BE2C (cell line): ENCODE data around the gene NDUFA8.

Experiments used
- DNase-seq: peaks from one replicate; pipeline ENCODE4 v3.0.0-alpha.2; 2020
- H3K27me3 ChIP-seq: fragments of 250-450 bp; sonication (Bioruptor Pico); 2 replicates; pipeline ENCODE4 v1.5.1; 2020; ENCODE audit warnings: mild to moderate bottlenecking
- H3K36me3 ChIP-seq: fragments of 250-450 bp; sonication (Bioruptor Pico); 2 replicates; pipeline ENCODE4 v1.5.1; 2020; ENCODE audit warnings: mild to moderate bottlenecking
- H3K4me1 ChIP-seq: fragments of 250-450 bp; sonication (Bioruptor Pico); 2 replicates; pipeline ENCODE4 v1.5.1; 2020
- H3K4me3 ChIP-seq: 2 replicates; pipeline ENCODE4 v1.5.1; 2011; ENCODE audit warnings: low read depth, low read length
- H3K9me3 ChIP-seq: fragments of 250-450 bp; sonication (Bioruptor Pico); 2 replicates; pipeline ENCODE4 v1.5.1; 2020
- CTCF ChIP-seq: IDR thresholded peaks from 2 replicates; pipeline ENCODE4 v1.5.1; 2012; ENCODE audit warnings: mild to moderate bottlenecking, low read depth, low read length

Gene NDUFA8

GRCh38 chr9:122124528-122124927, 35.1 kb downstream of the NDUFA8 start:
- Histone ChIP-seq H3K4me1 (no peaks in the 10 kb centered on the region), H3K27me3 (no peaks in the 10 kb centered on the region), H3K36me3 (no peaks in the 10 kb centered on the region), H3K4me3 (no peak overlapping the region), H3K9me3 (no peaks in the 10 kb centered on the region)
- no peak for TF ChIP-seq CTCF
- no peak for DNase-seq

GRCh38 chr9:122124048-122124447, 35.5 kb downstream of the NDUFA8 start:
- Histone ChIP-seq H3K9me3 (no peaks in the 10 kb centered on the region), H3K4me3 (no peak overlapping the region), H3K36me3 (no peaks in the 10 kb centered on the region), H3K4me1 (no peaks in the 10 kb centered on the region), H3K27me3 (no peaks in the 10 kb centered on the region)
- DNase-seq = no peak
- TF ChIP-seq CTCF = no peak

GRCh38 chr9:122122903-122123632, 36.5 kb downstream of the NDUFA8 start:
- Histone ChIP-seq H3K36me3 (no peaks in the 10 kb centered on the region), H3K4me3 (no peak overlapping the region)
- DNase-seq = peak; percentile 78

GRCh38 chr9:122122468-122122867, 37.1 kb downstream of the NDUFA8 start:
- H3K4me3 ChIP-seq = no peak overlapping the region
- no peak for DNase-seq
- no peaks in the 10 kb centered on the region for H3K4me1 ChIP-seq
- H3K36me3 ChIP-seq = no peaks in the 10 kb centered on the region
- no peak for TF ChIP-seq CTCF
- no peaks in the 10 kb centered on the region for H3K9me3 ChIP-seq
- H3K27me3 ChIP-seq = no peaks in the 10 kb centered on the region

More at GRCh38 chr9:122122903-122123632, 36.5 kb downstream of the NDUFA8 start:
- no peaks in the 10 kb centered on the region for H3K9me3 ChIP-seq
- no peaks in the 10 kb centered on the region for H3K4me1 ChIP-seq
- TF ChIP-seq CTCF = peak; percentile 100
- no peaks in the 10 kb centered on the region for H3K27me3 ChIP-seq

GRCh38 chr9:122121931-122122330, 37.6 kb downstream of the NDUFA8 start:
- Histone ChIP-seq H3K27me3 (no peaks in the 10 kb centered on the region), H3K9me3 (no peaks in the 10 kb centered on the region), H3K4me1 (no peaks in the 10 kb centered on the region), H3K36me3 (no peaks in the 10 kb centered on the region), H3K4me3 (no peak overlapping the region)
- no peak for DNase-seq
- no peak for TF ChIP-seq CTCF

- Histone ChIP-seq H3K9me3 (no peaks in the 10 kb centered on the region), H3K36me3 (no peaks in the 10 kb centered on the region), H3K4me3 (no peak overlapping the region), H3K27me3 (no peaks in the 10 kb centered on the region), H3K4me1 (no peaks in the 10 kb centered on the region)
- DNase-seq = no peak
- no peak for TF ChIP-seq CTCF
These were observed 38.2 kb downstream of the NDUFA8 start for GRCh38 chr9:122121391-122121790.
